HepG2 (cell line): ENCODE results near the gene PPP1R1A. TPM values are rescaled to one million over a fixed set of nuclear protein-coding genes. Genes with fewer than 3 reads are reported as not detected.

Experiments used
- ATAC-seq: fragments of 200-7000 bp; cut with Tn5 transposase; 3 replicates; pipeline ENCODE4 v1.9.1; 2020; ENCODE audit warnings: mild to moderate bottlenecking, moderate library complexity
- BruUV-seq: library from RNA; stranded (reverse); fragments of 400-500 nt; replicated peaks from 2 replicates; lab custom pipeline; 2021; lab: Mats Ljungman, UMichigan
- CTCF ChIA-PET: fragments of 300-600 bp; formaldehyde crosslinking; extraction: SDS; loops from one replicate; lab custom pipeline; 2021; ENCODE audit warnings: low total read pairs, inconsistent platforms, low intra/inter-chr PET ratio; lab: Yijun Ruan, JAX
- POLR2A ChIA-PET: fragments of 350-600 bp; sonication (Branson Sonifier 250); formaldehyde crosslinking; loops from one replicate; lab custom pipeline; 2020; ENCODE audit warnings: antibody characterized with exemption, inconsistent platforms; lab: Yijun Ruan, JAX
- DNase-seq: peaks from one replicate; pipeline ENCODE4 v3.0.0-alpha.2; 2015; ENCODE audit warnings: low spot score
- FAIRE-seq: peaks from 3 replicates; lab custom pipeline; 2011; peaks lifted over from hg19 to GRCh38; lab: Jason Lieb, UNC
- H2AFZ ChIP-seq: one replicate; pipeline ENCODE4 v1.6.1; 2011; ENCODE audit warnings: low read length, inconsistent platforms
- H3K27ac ChIP-seq: fragments of 300-600 bp; 3 replicates; pipeline ENCODE4 v1.8.0; 2011; ENCODE audit warnings: mixed run types, mild to moderate bottlenecking, mixed read lengths, low read length, inconsistent platforms; ENCODE audit not compliant: insufficient read depth; ENCODE audit errors: extremely low read length
- H3K27me3 ChIP-seq, 2 experiments: fragments of 200-600 bp in 1 of 2; 2 replicates in 1 of 2; 3 replicates in 1 of 2; pipeline versions ENCODE4 v1.6.0 to v1.8.0; 2011; ENCODE audit warnings: low read length in 2 of 2, mild to moderate bottlenecking in 2 of 2, moderate library complexity in 2 of 2, inconsistent platforms in 1 of 2; ENCODE audit not compliant: insufficient read depth in 2 of 2, control insufficient read depth in 1 of 2
- H3K36me3 ChIP-seq, 2 experiments: fragments of 200-600 bp in 1 of 2; replicated peaks in 1 of 2; 2 replicates in 1 of 2; 3 replicates in 1 of 2; pipeline versions ENCODE4 v1.5.1 to v1.8.0; 2011; ENCODE audit warnings: low read length in 2 of 2, inconsistent platforms in 1 of 2; ENCODE audit not compliant: insufficient read depth in 2 of 2, control insufficient read depth in 1 of 2
- H3K4me1 ChIP-seq: 2 replicates; pipeline ENCODE4 v1.5.1; 2012; ENCODE audit warnings: low read length, inconsistent platforms; ENCODE audit not compliant: insufficient read depth
- H3K4me2 ChIP-seq: 2 replicates; pipeline ENCODE4 v1.6.0; 2011; ENCODE audit warnings: low read depth, low read length, inconsistent platforms
- H3K4me3 ChIP-seq, 3 experiments: fragments of 200-600 bp in 1 of 3; sonication (generic), shearing (Covaris generic) in 1 of 3; replicated peaks in 1 of 3; 2 replicates each; pipeline ENCODE4 v1.5.1; 2011 to 2016; ENCODE audit warnings: low read length in 3 of 3, inconsistent platforms in 2 of 3, low read depth in 2 of 3, mild to moderate bottlenecking in 2 of 3, control low read depth in 1 of 3, mixed read lengths in 1 of 3; ENCODE audit not compliant: insufficient read depth in 1 of 3
- H3K79me2 ChIP-seq: one replicate; pipeline ENCODE4 v1.6.1; 2011; ENCODE audit warnings: low read length, inconsistent platforms; ENCODE audit not compliant: insufficient read depth
- H3K9ac ChIP-seq: 2 replicates; pipeline ENCODE4 v1.6.0; 2011; ENCODE audit warnings: mild to moderate bottlenecking, low read depth, low read length, inconsistent platforms; ENCODE audit not compliant: insufficient read depth
- H3K9me3 ChIP-seq: 2 replicates; pipeline ENCODE4 v1.5.1; 2012; ENCODE audit warnings: mild to moderate bottlenecking, low read length
- H4K20me1 ChIP-seq: 2 replicates; pipeline ENCODE4 v1.6.0; 2011; ENCODE audit warnings: inconsistent platforms, mild to moderate bottlenecking, low read length, moderate library complexity; ENCODE audit not compliant: insufficient read depth
- KLF9 ChIP-seq: IDR thresholded peaks from 2 replicates; pipeline ENCODE4 v1.6.1; 2016; ENCODE audit warnings: low read depth
- NR1H2 ChIP-seq: sonication (generic); formaldehyde crosslinking; IDR thresholded peaks from 2 replicates; pipeline ENCODE4 v1.8.1; 2022; ENCODE audit warnings: low read depth, missing genetic modification reagents, borderline replicate concordance
- POLR2A ChIP-seq, 2 experiments: IDR thresholded peaks; 2 replicates each; pipeline ENCODE4 v1.6.1; 2011; ENCODE audit warnings: low read depth in 2 of 2, low read length in 2 of 2, mild to moderate bottlenecking in 1 of 2, moderate library complexity in 1 of 2; ENCODE audit not compliant: insufficient read depth in 1 of 2
- WGBS: methylation state at CpG from one replicate; pipeline ENCODE4 v1.1.6; 2017; ENCODE audit warnings: low lambda C conversion rate; 5-methylcytosine and 5-hydroxymethylcytosine counted together
- in situ Hi-C: cut with HindIII; loops from 2 replicates; pipeline ENCODE4 v1.10.0; 2017; ENCODE audit warnings: low pct_unique_long_range_greater_than_20kb; ENCODE audit not compliant: extremely low pct_ligation_motif_present
- intact Hi-C: fragments of 100-400 bp; cut with micrococcal nuclease; formaldehyde crosslinking; loops from one replicate; pipeline ENCODE4 v1.10.0; 2022; ENCODE audit not compliant: unreplicated experiment
- polyA plus RNA-seq, 8 experiments: library from polyadenylated mRNA; depleted of rRNA in 3 of 8; stranded (reverse) in 7 of 8; unstranded in 1 of 8; fragments of >200 nt; fragmentation: Illumina TruSeq in 4 of 8; extraction: Trizol in 4 of 8; gene quantifications; 2 replicates each; pipeline versions ENCODE4 v1.2.1 to v1.2.3, GENCODE V29; 2011 to 2016; ENCODE audit warnings: low read depth in 4 of 8, missing spikeins in 1 of 8, mixed read lengths in 1 of 8; ENCODE audit not compliant: insufficient read depth in 1 of 8
- total RNA-seq, 5 experiments: library from RNA; depleted of rRNA; stranded (reverse); fragments of >200 nt; fragmentation: Illumina TruSeq; extraction: Trizol; gene quantifications; 2 replicates each; pipeline ENCODE4 v1.2.3, GENCODE V29; 2016; ENCODE audit warnings: low read depth in 1 of 5
- TF ChIP-seq, protein P1 (sequence below): sonication (generic); formaldehyde crosslinking; IDR thresholded peaks from 2 replicates; pipeline ENCODE4 v1.8.0; 2022; ENCODE audit warnings: mild to moderate bottlenecking, missing genetic modification reagents; ENCODE audit not compliant: insufficient replicate concordance
- TF ChIP-seq, protein P2 (sequence below): sonication (generic); formaldehyde crosslinking; IDR thresholded peaks from 2 replicates; pipeline ENCODE4 v1.5.0; 2020; ENCODE audit warnings: mild to moderate bottlenecking, missing genetic modification reagents
- TF ChIP-seq, protein P3 (sequence below): sonication (generic); formaldehyde crosslinking; IDR thresholded peaks from 2 replicates; pipeline ENCODE4 v1.8.0; 2022; ENCODE audit warnings: missing genetic modification reagents, low read depth, mild to moderate bottlenecking, borderline replicate concordance
- TF ChIP-seq, protein P4 (sequence below): sonication (generic); formaldehyde crosslinking; IDR thresholded peaks from one replicate; pipeline ENCODE4 v1.5.1; 2020; ENCODE audit warnings: mild to moderate bottlenecking, missing genetic modification reagents; ENCODE audit errors: not compliant biosample characterization

Gene PPP1R1A
- total and polyA plus RNA-seq, 2 of the 13 experiments (the other 11 are each of a cell fraction or from before 2014, with no cell fraction given), result 0.20 TPM; not detected in 1

DNA sequence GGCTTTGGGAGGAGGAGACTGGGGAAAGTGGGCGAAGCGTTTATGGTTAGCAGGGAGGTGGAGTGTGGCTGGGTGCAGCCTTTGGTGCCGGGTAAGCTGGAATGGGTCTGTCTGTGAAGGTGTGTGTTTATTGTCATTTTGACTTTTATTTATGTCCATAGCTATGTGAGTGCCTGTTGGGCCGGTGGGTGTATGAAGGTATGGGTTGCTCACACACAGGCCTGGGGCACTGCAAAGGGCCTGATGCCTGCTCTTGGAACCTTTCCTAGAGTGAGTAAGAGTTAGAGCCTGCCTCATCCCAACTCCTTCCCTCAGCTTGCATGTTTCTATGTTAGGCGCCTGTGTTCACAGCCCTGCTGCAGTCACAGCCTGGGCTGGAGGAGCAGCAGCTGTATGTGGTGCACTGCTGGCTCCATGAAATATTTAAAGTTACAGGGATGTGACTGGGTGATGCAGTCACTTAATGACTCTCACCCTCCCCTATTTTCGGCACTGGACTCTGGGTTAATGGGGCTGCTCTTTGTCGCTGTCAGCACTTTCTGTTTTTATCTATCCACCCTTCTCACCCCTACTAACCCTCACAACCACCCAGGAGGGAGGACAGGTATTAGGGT, 2.6 kb upstream of the PPP1R1A start (continued):
- TF ChIP-seq, protein P1, sequence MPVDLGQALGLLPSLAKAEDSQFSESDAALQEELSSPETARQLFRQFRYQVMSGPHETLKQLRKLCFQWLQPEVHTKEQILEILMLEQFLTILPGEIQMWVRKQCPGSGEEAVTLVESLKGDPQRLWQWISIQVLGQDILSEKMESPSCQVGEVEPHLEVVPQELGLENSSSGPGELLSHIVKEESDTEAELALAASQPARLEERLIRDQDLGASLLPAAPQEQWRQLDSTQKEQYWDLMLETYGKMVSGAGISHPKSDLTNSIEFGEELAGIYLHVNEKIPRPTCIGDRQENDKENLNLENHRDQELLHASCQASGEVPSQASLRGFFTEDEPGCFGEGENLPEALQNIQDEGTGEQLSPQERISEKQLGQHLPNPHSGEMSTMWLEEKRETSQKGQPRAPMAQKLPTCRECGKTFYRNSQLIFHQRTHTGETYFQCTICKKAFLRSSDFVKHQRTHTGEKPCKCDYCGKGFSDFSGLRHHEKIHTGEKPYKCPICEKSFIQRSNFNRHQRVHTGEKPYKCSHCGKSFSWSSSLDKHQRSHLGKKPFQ (CRISPR knock-in tag), result no peak

DNA sequence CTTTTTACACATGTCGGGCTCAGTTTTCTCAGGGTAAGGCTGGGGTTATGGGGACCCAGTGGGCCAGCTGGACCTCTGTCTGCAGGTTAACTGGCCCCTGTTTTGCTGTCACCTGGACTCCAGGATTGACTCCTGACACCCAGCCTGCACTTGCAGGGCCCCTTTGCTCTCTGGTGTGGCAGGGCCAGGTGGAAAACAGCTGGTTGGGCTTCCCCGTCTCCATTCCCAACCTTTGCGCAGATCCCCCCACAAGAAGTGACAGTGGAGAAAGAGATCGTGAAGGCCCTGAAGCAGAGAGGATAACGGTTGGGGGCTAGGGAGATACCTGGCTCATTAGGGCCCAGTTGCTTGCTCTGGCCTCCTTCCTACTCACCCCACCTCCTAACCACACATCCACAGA, 1.5 kb upstream of the PPP1R1A start:
- H3K4me2 ChIP-seq, result no peak overlapping the region
- peaks cover 14% of the 10 kb centered on the region for H3K4me1 ChIP-seq
- H3K9ac ChIP-seq, result no peak overlapping the region
- no TSS peak for BruUV-seq
- H4K20me1 ChIP-seq, result no peaks in the 10 kb centered on the region
- H3K27me3 ChIP-seq, result peaks cover 4 to 76% of the 10 kb centered on the region in 2 experiments
- in situ Hi-C loops (no loop called here), intact Hi-C loops (no loop called here)
- no peaks in the 10 kb centered on the region for H3K9me3 ChIP-seq
- FAIRE-seq (no peak), ATAC-seq (no peak), DNase-seq (no peak)
- POLR2A ChIA-PET, result no interaction called here
- no peaks in the 10 kb centered on the region for H3K79me2 ChIP-seq
- H3K36me3 ChIP-seq, result no peaks in the 10 kb centered on the region
- no peak overlapping the region for H3K27ac ChIP-seq
- H2AFZ ChIP-seq, result no peak overlapping the region
- H3K4me3 ChIP-seq, result no peak overlapping the region
- CTCF ChIA-PET, result no interaction called here
- WGBS, result 55% methylated on average over 5 of the region's 5 CpGs
- TF ChIP-seq POLR2A (IDR thresholded peaks at IDR 0.05; ENCODE audit: insufficient read depth in 1 of 2, low read depth in 2 of 2, low read length in 2 of 2), result no peak
- TF ChIP-seq, protein P2, sequence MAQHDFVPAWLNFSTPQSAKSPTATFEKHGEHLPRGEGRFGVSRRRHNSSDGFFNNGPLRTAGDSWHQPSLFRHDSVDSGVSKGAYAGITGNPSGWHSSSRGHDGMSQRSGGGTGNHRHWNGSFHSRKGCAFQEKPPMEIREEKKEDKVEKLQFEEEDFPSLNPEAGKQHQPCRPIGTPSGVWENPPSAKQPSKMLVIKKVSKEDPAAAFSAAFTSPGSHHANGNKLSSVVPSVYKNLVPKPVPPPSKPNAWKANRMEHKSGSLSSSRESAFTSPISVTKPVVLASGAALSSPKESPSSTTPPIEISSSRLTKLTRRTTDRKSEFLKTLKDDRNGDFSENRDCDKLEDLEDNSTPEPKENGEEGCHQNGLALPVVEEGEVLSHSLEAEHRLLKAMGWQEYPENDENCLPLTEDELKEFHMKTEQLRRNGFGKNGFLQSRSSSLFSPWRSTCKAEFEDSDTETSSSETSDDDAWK (CRISPR knock-in tag), result no peak
- TF ChIP-seq, protein P3, sequence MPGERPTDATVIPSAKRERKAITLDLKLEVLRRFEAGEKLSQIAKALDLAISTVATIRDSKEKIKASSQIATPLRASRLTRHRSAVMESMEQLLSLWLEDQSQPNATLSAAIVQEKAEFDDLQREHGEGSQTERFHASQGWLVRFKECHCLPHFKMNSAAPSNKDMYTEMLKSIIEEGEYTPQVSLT (CRISPR knock-in tag), result no peak
- no peak for TF ChIP-seq KLF9 (CRISPR knock-in tag)
- no peak for TF ChIP-seq NR1H2
- TF ChIP-seq, protein P4, sequence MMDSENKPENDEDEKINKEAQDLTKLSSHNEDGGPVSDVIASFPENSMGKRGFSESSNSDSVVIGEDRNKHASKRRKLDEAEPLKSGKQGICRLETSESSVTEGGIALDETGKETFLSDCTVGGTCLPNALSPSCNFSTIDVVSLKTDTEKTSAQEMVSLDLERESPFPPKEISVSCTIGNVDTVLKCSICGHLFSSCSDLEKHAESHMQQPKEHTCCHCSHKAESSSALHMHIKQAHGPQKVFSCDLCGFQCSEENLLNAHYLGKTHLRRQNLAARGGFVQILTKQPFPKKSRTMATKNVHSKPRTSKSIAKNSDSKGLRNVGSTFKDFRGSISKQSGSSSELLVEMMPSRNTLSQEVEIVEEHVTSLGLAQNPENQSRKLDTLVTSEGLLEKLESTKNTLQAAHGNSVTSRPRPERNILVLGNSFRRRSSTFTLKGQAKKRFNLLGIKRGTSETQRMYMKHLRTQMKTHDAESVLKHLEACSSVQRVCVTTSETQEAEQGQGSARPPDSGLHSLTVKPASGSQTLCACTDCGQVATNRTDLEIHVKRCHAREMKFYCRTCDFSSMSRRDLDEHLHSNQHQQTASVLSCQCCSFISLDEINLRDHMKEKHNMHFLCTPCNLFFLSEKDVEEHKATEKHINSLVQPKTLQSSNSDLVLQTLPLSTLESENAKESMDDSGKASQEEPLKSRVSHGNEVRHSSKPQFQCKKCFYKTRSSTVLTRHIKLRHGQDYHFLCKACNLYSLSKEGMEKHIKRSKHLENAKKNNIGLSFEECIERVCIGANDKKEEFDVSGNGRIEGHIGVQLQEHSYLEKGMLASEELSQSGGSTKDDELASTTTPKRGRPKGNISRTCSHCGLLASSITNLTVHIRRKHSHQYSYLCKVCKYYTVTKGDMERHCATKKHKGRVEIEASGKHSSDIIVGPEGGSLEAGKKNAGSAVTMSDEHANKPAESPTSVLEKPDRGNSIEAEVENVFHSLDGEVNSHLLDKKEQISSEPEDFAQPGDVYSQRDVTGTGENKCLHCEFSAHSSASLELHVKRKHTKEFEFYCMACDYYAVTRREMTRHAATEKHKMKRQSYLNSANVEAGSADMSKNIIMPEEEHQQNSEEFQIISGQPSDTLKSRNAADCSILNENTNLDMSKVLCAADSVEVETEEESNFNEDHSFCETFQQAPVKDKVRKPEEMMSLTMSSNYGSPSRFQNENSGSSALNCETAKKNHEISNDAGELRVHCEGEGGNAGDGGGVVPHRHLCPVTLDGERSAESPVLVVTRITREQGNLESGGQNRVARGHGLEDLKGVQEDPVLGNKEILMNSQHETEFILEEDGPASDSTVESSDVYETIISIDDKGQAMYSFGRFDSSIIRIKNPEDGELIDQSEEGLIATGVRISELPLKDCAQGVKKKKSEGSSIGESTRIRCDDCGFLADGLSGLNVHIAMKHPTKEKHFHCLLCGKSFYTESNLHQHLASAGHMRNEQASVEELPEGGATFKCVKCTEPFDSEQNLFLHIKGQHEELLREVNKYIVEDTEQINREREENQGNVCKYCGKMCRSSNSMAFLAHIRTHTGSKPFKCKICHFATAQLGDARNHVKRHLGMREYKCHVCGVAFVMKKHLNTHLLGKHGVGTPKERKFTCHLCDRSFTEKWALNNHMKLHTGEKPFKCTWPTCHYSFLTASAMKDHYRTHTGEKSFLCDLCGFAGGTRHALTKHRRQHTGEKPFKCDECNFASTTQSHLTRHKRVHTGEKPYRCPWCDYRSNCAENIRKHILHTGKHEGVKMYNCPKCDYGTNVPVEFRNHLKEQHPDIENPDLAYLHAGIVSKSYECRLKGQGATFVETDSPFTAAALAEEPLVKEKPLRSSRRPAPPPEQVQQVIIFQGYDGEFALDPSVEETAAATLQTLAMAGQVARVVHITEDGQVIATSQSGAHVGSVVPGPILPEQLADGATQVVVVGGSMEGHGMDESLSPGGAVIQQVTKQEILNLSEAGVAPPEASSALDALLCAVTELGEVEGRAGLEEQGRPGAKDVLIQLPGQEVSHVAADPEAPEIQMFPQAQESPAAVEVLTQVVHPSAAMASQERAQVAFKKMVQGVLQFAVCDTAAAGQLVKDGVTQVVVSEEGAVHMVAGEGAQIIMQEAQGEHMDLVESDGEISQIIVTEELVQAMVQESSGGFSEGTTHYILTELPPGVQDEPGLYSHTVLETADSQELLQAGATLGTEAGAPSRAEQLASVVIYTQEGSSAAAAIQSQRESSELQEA (CRISPR knock-in tag), result no peak
